Activated CD8-positive, alpha-beta memory T cell treated with anti-CD3 and anti-CD28 coated beads, Interleukin-2, amount 50 U/mL, for 24 hours (primary cell): Measurements from ENCODE around the gene HDAC8.
"Not testable (repeated sequence)": the region's sequence is repeated elsewhere in the genome, so short reads cannot be mapped to it uniquely, and the experiment has no call there.

ENCODE experiments used
- DNase-seq: peaks from one replicate; pipeline ENCODE4 v3.0.0-alpha.2; 2020; ENCODE audit errors: extremely low read depth

Gene HDAC8

GRCh38 chrX:72532366-72532765 lies 40.3 kb downstream of the HDAC8 start:
- no peak for DNase-seq

- no peak for DNase-seq
Observed at GRCh38 chrX:72526534-72527508, 45.8 kb downstream of the HDAC8 start.

GRCh38 chrX:72498782-72499181 lies 73.9 kb downstream of the HDAC8 start:
- no peak for DNase-seq

GRCh38 chrX:72495046-72495445 lies 77.6 kb downstream of the HDAC8 start:
- no peak for DNase-seq

- no peak for DNase-seq
Observed at GRCh38 chrX:72492499-72492898, 80.1 kb downstream of the HDAC8 start.

- not testable (repeated sequence) for DNase-seq
Observed at GRCh38 chrX:72490221-72490620, 82.4 kb downstream of the HDAC8 start.

- no peak for DNase-seq
Observed at GRCh38 chrX:72487661-72488060, 85.0 kb downstream of the HDAC8 start.

- no peak for DNase-seq
Observed at GRCh38 chrX:72479324-72480274, 93.0 kb downstream of the HDAC8 start.

GRCh38 chrX:72478853-72479252 lies 93.8 kb downstream of the HDAC8 start:
- DNase-seq = no peak

GRCh38 chrX:72478351-72478750 lies 94.3 kb downstream of the HDAC8 start:
- no peak for DNase-seq

GRCh38 chrX:72477781-72478181 lies 94.9 kb downstream of the HDAC8 start:
- DNase-seq = no peak

- DNase-seq = no peak
Observed at GRCh38 chrX:72477376-72477775, 95.3 kb downstream of the HDAC8 start.

GRCh38 chrX:72475952-72476668 lies 96.5 kb downstream of the HDAC8 start:
- no peak for DNase-seq

GRCh38 chrX:72475338-72475737 lies 97.3 kb downstream of the HDAC8 start:
- no peak for DNase-seq

- DNase-seq = no peak
Observed at GRCh38 chrX:72470532-72471223, 102.0 kb downstream of the HDAC8 start.

- DNase-seq = no peak
Observed at GRCh38 chrX:72470117-72470516, 102.5 kb downstream of the HDAC8 start.

GRCh38 chrX:72468607-72469006 lies 104.0 kb downstream of the HDAC8 start:
- no peak for DNase-seq

GRCh38 chrX:72467135-72467534 lies 105.5 kb downstream of the HDAC8 start:
- DNase-seq = no peak

- DNase-seq = no peak
Observed at GRCh38 chrX:72466493-72466892, 106.2 kb downstream of the HDAC8 start.

GRCh38 chrX:72465889-72466288 lies 106.8 kb downstream of the HDAC8 start:
- DNase-seq = no peak

- no peak for DNase-seq
Observed at GRCh38 chrX:72461766-72462165, 110.9 kb downstream of the HDAC8 start.
